ENCODE measurements around the gene MTNR1A.

DNA sequence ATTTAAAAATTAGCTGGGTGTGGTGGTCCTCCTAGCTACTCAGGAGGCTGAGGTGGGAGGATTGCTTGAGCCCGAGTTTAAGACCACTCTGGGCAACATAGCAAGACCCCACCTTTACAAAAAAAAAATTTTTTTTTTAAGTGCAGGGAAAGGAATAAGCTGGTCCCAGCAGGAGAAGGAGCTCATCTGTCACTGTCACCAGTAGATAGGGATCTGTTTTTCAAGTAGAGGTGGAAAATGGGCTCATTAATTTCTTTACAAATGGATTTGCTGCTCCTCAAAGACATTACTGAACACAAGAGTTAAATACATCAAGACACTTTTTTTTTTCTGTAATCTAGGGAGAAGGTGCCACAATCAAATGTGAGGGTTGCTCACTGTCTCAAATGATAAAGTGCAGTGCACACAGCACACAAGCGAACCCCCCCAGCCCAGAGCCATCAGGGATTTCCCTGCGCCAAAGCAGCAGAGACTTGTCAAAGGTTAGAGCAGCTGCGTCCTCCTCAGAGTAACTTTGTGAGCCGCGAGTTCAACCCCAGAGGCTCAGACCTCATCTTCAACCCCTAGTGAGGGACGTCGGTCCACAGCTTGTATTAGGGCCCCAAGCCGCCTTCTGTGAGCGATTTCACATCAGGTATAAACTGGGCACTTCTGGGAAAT lies 14.3 kb upstream of the MTNR1A start:
- TF ChIP-seq, protein P1, sequence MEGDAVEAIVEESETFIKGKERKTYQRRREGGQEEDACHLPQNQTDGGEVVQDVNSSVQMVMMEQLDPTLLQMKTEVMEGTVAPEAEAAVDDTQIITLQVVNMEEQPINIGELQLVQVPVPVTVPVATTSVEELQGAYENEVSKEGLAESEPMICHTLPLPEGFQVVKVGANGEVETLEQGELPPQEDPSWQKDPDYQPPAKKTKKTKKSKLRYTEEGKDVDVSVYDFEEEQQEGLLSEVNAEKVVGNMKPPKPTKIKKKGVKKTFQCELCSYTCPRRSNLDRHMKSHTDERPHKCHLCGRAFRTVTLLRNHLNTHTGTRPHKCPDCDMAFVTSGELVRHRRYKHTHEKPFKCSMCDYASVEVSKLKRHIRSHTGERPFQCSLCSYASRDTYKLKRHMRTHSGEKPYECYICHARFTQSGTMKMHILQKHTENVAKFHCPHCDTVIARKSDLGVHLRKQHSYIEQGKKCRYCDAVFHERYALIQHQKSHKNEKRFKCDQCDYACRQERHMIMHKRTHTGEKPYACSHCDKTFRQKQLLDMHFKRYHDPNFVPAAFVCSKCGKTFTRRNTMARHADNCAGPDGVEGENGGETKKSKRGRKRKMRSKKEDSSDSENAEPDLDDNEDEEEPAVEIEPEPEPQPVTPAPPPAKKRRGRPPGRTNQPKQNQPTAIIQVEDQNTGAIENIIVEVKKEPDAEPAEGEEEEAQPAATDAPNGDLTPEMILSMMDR (IDR thresholded peaks at IDR 0.05): no peak
- no peak for TF ChIP-seq EZH2 (IDR thresholded peaks at IDR 0.05; ENCODE audit: borderline replicate concordance, insufficient read depth, low read depth, low read length, poor library complexity, severe bottlenecking)
